ENCODE results near the gene GIGYF2.

GIGYF2 gene

GRCh38 chr2:232829988-232830387, 132.9 kb downstream of the GIGYF2 start:
- H3K4me3 ChIP-seq (ENCODE audit: insufficient read length, low read depth) = no peak overlapping the region
- H3K27me3 ChIP-seq (ENCODE audit: insufficient read depth, insufficient read length) = no peaks in the 10 kb centered on the region
- no peak overlapping the region for H3K9ac ChIP-seq (ENCODE audit: insufficient read length, low read depth)
- no peaks in the 10 kb centered on the region for H3K9me3 ChIP-seq (ENCODE audit: insufficient read depth, low read length)
- H3K36me3 ChIP-seq (ENCODE audit: insufficient read depth, insufficient read length, low read length) = peaks cover 64% of the 10 kb centered on the region
- no peaks in the 10 kb centered on the region for H3K4me1 ChIP-seq (ENCODE audit: insufficient read depth, insufficient read length)
- DNase-seq (ENCODE audit: low read depth, low spot score) = no peak
- TF ChIP-seq ZNF274 (IDR thresholded peaks at IDR 0.05; ENCODE audit: low read depth, low read length) (no peak), YY1 (IDR thresholded peaks at IDR 0.05; ENCODE audit: insufficient read depth, insufficient read length) (no peak), SUZ12 (IDR thresholded peaks at IDR 0.05; ENCODE audit: extremely low read depth, insufficient read depth, insufficient read length) (no peak)

GRCh38 chr2:232831496-232831895, 134.4 kb downstream of the GIGYF2 start:
- TF ChIP-seq SUZ12 (IDR thresholded peaks at IDR 0.05; ENCODE audit: extremely low read depth, insufficient read depth, insufficient read length) (no peak), ZNF274 (IDR thresholded peaks at IDR 0.05; ENCODE audit: low read depth, low read length) (no peak), YY1 (IDR thresholded peaks at IDR 0.05; ENCODE audit: insufficient read depth, insufficient read length) (no peak)

DNA sequence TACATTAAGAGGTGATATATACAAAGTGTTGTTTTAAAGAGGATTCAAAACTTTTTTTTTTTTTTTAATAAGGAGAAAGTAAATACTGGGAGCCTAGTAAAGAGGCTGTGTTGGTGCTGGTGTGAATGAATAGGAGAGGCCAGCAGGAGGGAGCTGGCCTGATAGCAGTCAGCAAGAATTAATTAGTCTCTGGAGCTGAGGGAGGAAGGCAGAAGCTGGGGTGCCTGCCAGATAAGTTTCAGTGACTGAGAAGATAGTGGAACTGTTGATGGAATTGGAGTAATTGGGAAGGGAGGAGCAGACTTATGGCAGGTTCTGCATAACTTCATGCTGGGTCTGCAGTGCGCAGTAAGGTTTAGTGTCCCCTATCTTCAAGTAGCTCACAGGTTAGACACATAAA, 136.7 kb downstream of the GIGYF2 start:
- H3K9me3 ChIP-seq (ENCODE audit: insufficient read depth, low read length) = no peaks in the 10 kb centered on the region
- no peak for DNase-seq (ENCODE audit: low read depth, low spot score)
- no peaks in the 10 kb centered on the region for H3K27me3 ChIP-seq (ENCODE audit: insufficient read depth, insufficient read length)
- TF ChIP-seq YY1 (IDR thresholded peaks at IDR 0.05; ENCODE audit: insufficient read depth, insufficient read length) (no peak), SUZ12 (IDR thresholded peaks at IDR 0.05; ENCODE audit: extremely low read depth, insufficient read depth, insufficient read length) (no peak), ZNF274 (IDR thresholded peaks at IDR 0.05; ENCODE audit: low read depth, low read length) (no peak)
- H3K9ac ChIP-seq (ENCODE audit: insufficient read length, low read depth) = no peak overlapping the region
- H3K36me3 ChIP-seq (ENCODE audit: insufficient read depth, insufficient read length, low read length) = peaks cover 79% of the 10 kb centered on the region
- no peak overlapping the region for H3K4me3 ChIP-seq (ENCODE audit: insufficient read length, low read depth)
- no peaks in the 10 kb centered on the region for H3K4me1 ChIP-seq (ENCODE audit: insufficient read depth, insufficient read length)

More at GRCh38 chr2:232831496-232831895, 134.4 kb downstream of the GIGYF2 start:
- Histone ChIP-seq H3K9me3 (ENCODE audit: insufficient read depth, low read length) (no peaks in the 10 kb centered on the region), H3K4me1 (ENCODE audit: insufficient read depth, insufficient read length) (no peaks in the 10 kb centered on the region), H3K36me3 (ENCODE audit: insufficient read depth, insufficient read length, low read length) (peaks cover 71% of the 10 kb centered on the region), H3K9ac (ENCODE audit: insufficient read length, low read depth) (no peak overlapping the region), H3K4me3 (ENCODE audit: insufficient read length, low read depth) (no peak overlapping the region), H3K27me3 (ENCODE audit: insufficient read depth, insufficient read length) (no peaks in the 10 kb centered on the region)
- no peak for DNase-seq (ENCODE audit: low read depth, low spot score)

DNA sequence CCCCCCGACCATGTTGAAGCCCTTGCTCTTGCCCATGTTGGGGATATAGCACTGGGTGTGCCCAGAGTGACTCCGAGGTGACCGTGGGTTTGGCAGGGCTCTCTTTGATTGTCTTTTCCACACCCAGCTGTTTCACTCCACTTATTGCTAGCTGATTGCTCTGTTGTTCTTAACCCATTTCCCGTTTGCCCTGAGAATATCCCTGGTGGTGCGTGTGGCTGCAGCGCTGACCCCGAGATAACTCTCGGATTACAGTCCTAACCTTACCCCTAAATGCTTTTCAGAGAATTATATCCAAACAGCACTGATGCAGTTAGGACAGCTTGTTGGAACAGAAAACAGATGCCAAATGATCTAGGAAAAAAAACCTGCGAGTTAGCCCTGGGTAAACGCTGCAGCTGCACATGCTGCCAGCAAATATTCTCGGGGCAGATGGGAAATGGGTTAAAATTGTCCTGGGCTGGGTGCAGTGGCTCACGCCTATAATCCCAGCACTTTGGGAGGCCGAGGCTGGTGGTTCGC, 138.6 kb downstream of the GIGYF2 start:
- Histone ChIP-seq H3K9ac (ENCODE audit: insufficient read length, low read depth) (no peak overlapping the region), H3K9me3 (ENCODE audit: insufficient read depth, low read length) (no peaks in the 10 kb centered on the region), H3K4me1 (ENCODE audit: insufficient read depth, insufficient read length) (no peaks in the 10 kb centered on the region), H3K4me3 (ENCODE audit: insufficient read length, low read depth) (no peak overlapping the region), H3K27me3 (ENCODE audit: insufficient read depth, insufficient read length) (no peaks in the 10 kb centered on the region), H3K36me3 (ENCODE audit: insufficient read depth, insufficient read length, low read length) (peaks cover 80% of the 10 kb centered on the region)
- no peak for DNase-seq (ENCODE audit: low read depth, low spot score)
- TF ChIP-seq SUZ12 (IDR thresholded peaks at IDR 0.05; ENCODE audit: extremely low read depth, insufficient read depth, insufficient read length) = no peak
- TF ChIP-seq ZNF274 (IDR thresholded peaks at IDR 0.05; ENCODE audit: low read depth, low read length) = no peak
- no peak for TF ChIP-seq YY1 (IDR thresholded peaks at IDR 0.05; ENCODE audit: insufficient read depth, insufficient read length)

DNA sequence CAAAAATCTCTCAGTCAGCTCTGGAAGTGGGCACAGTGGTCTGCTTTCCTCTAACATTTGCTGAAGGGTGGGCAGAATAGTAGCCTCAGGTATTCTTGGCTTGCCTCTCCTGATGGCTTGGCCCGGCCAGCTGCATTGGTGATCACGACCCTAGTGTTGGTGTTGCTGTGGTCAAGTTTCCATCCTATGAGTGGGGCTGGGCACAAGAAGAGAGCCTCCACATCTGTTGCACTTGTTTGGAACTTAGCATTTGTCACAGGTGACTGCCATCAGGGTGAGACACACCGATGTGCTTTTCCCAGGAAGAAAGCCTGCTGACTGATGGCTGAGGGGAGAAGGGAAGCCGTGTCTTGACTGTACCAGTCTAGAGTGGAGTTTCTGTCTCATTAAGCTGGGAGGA, 139.8 kb downstream of the GIGYF2 start:
- Histone ChIP-seq H3K4me3 (ENCODE audit: insufficient read length, low read depth) (no peak overlapping the region), H3K36me3 (ENCODE audit: insufficient read depth, insufficient read length, low read length) (peaks cover 77% of the 10 kb centered on the region), H3K9me3 (ENCODE audit: insufficient read depth, low read length) (no peaks in the 10 kb centered on the region), H3K9ac (ENCODE audit: insufficient read length, low read depth) (no peak overlapping the region), H3K27me3 (ENCODE audit: insufficient read depth, insufficient read length) (no peaks in the 10 kb centered on the region), H3K4me1 (ENCODE audit: insufficient read depth, insufficient read length) (no peaks in the 10 kb centered on the region)
- TF ChIP-seq SUZ12 (IDR thresholded peaks at IDR 0.05; ENCODE audit: extremely low read depth, insufficient read depth, insufficient read length) (no peak), YY1 (IDR thresholded peaks at IDR 0.05; ENCODE audit: insufficient read depth, insufficient read length) (no peak), ZNF274 (IDR thresholded peaks at IDR 0.05; ENCODE audit: low read depth, low read length) (no peak)
- no peak for DNase-seq (ENCODE audit: low read depth, low spot score)

DNA sequence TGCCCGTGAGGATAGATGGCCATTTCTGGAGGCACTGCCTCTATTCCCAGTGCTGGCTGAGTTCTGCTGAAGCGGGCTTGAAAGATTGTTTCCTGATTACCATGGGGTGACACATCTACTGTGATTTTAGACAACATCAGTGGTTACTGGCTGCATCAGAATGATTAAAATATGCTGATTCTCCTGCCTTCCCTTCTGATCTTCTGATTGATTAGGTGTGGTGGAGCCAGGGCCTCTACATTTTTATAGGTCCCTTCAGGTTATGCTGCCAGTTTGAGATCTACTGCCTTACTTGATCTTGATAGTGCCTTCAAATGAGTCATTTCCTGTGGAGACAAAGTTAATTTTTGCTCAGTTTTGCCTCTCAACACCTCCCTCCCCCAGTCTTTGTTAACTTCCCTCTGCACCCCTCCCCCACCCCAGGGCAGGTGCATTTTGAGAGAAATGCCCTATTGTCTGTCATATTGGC, 141.3 kb downstream of the GIGYF2 start:
- no peak overlapping the region for H3K4me3 ChIP-seq (ENCODE audit: insufficient read length, low read depth)
- H3K36me3 ChIP-seq (ENCODE audit: insufficient read depth, insufficient read length, low read length) = peaks cover 71% of the 10 kb centered on the region
- no peaks in the 10 kb centered on the region for H3K4me1 ChIP-seq (ENCODE audit: insufficient read depth, insufficient read length)
- H3K9ac ChIP-seq (ENCODE audit: insufficient read length, low read depth) = no peak overlapping the region
- no peak for DNase-seq (ENCODE audit: low read depth, low spot score)
- TF ChIP-seq YY1 (IDR thresholded peaks at IDR 0.05; ENCODE audit: insufficient read depth, insufficient read length) = no peak
- no peak for TF ChIP-seq SUZ12 (IDR thresholded peaks at IDR 0.05; ENCODE audit: extremely low read depth, insufficient read depth, insufficient read length)
- TF ChIP-seq ZNF274 (IDR thresholded peaks at IDR 0.05; ENCODE audit: low read depth, low read length) = no peak
- H3K27me3 ChIP-seq (ENCODE audit: insufficient read depth, insufficient read length) = no peaks in the 10 kb centered on the region
- no peaks in the 10 kb centered on the region for H3K9me3 ChIP-seq (ENCODE audit: insufficient read depth, low read length)

DNA sequence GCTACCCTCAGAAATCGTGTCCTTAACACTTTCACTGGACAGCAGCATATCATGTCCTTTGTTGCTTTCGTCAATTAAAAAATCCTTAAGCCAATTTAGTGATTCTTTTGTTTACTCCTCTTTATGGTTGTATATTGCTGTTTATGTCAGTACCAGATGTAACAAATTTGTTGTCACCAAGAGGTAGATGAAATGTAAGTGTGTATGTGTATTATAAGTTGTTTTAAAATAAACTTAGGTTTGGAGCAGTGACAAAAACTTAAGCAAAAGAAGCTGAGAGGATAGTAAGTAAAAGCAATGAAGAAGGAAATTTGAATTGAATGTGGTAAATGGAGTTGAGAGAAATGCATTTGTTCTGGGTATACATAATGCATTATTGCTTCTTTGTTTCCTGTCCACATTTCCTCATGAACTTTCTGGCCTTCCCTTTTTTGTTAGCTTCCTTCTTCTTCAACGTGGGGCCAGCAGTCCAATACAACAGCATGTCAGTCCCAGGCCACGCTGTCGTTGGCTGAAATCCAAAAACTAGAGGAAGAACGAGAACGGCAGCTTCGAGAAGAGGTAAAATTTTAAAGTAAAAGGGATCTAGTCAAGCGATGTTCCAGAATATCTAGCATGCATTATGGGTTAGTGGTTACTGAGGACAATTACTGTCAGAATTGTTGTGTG, 142.4 kb downstream of the GIGYF2 start:
- no peak for TF ChIP-seq YY1 (IDR thresholded peaks at IDR 0.05; ENCODE audit: insufficient read depth, insufficient read length)
- no peak for TF ChIP-seq ZNF274 (IDR thresholded peaks at IDR 0.05; ENCODE audit: low read depth, low read length)
- TF ChIP-seq SUZ12 (IDR thresholded peaks at IDR 0.05; ENCODE audit: extremely low read depth, insufficient read depth, insufficient read length) = no peak
- DNase-seq (ENCODE audit: low read depth, low spot score) = no peak
- Histone ChIP-seq H3K36me3 (ENCODE audit: insufficient read depth, insufficient read length, low read length) (peaks cover 68% of the 10 kb centered on the region), H3K9me3 (ENCODE audit: insufficient read depth, low read length) (no peaks in the 10 kb centered on the region), H3K4me3 (ENCODE audit: insufficient read length, low read depth) (no peak overlapping the region), H3K27me3 (ENCODE audit: insufficient read depth, insufficient read length) (no peaks in the 10 kb centered on the region), H3K4me1 (ENCODE audit: insufficient read depth, insufficient read length) (no peaks in the 10 kb centered on the region), H3K9ac (ENCODE audit: insufficient read length, low read depth) (no peak overlapping the region)
